HepG2 (cell line): ENCODE measurements around the gene MAP1B. TPM values are rescaled to one million over a fixed set of nuclear protein-coding genes. Genes with fewer than 3 reads are reported as not detected.

ENCODE experiments used
- ATAC-seq: fragments of 200-7000 bp; cut with Tn5 transposase; 3 replicates; pipeline ENCODE4 v1.9.1; 2020; ENCODE audit warnings: mild to moderate bottlenecking, moderate library complexity
- BruUV-seq: library from RNA; stranded (reverse); fragments of 400-500 nt; replicated peaks from 2 replicates; lab custom pipeline; 2021; lab: Mats Ljungman, UMichigan
- CTCF ChIA-PET: fragments of 300-600 bp; formaldehyde crosslinking; extraction: SDS; loops from one replicate; lab custom pipeline; 2021; ENCODE audit warnings: low total read pairs, inconsistent platforms, low intra/inter-chr PET ratio; lab: Yijun Ruan, JAX
- POLR2A ChIA-PET: fragments of 350-600 bp; sonication (Branson Sonifier 250); formaldehyde crosslinking; loops from one replicate; lab custom pipeline; 2020; ENCODE audit warnings: antibody characterized with exemption, inconsistent platforms; lab: Yijun Ruan, JAX
- DNase-seq: peaks from one replicate; pipeline ENCODE4 v3.0.0-alpha.2; 2015; ENCODE audit warnings: low spot score
- FAIRE-seq: peaks from 3 replicates; lab custom pipeline; 2011; peaks lifted over from hg19 to GRCh38; lab: Jason Lieb, UNC
- H2AFZ ChIP-seq: one replicate; pipeline ENCODE4 v1.6.1; 2011; ENCODE audit warnings: low read length, inconsistent platforms
- H3K27ac ChIP-seq: fragments of 300-600 bp; 3 replicates; pipeline ENCODE4 v1.8.0; 2011; ENCODE audit warnings: mixed run types, mild to moderate bottlenecking, mixed read lengths, low read length, inconsistent platforms; ENCODE audit not compliant: insufficient read depth; ENCODE audit errors: extremely low read length
- H3K27me3 ChIP-seq, 2 experiments: fragments of 200-600 bp in 1 of 2; 2 replicates in 1 of 2; 3 replicates in 1 of 2; pipeline versions ENCODE4 v1.6.0 to v1.8.0; 2011; ENCODE audit warnings: low read length in 2 of 2, mild to moderate bottlenecking in 2 of 2, moderate library complexity in 2 of 2, inconsistent platforms in 1 of 2; ENCODE audit not compliant: insufficient read depth in 2 of 2, control insufficient read depth in 1 of 2
- H3K36me3 ChIP-seq, 2 experiments: fragments of 200-600 bp in 1 of 2; replicated peaks in 1 of 2; 2 replicates in 1 of 2; 3 replicates in 1 of 2; pipeline versions ENCODE4 v1.5.1 to v1.8.0; 2011; ENCODE audit warnings: low read length in 2 of 2, inconsistent platforms in 1 of 2; ENCODE audit not compliant: insufficient read depth in 2 of 2, control insufficient read depth in 1 of 2
- H3K4me1 ChIP-seq: 2 replicates; pipeline ENCODE4 v1.5.1; 2012; ENCODE audit warnings: low read length, inconsistent platforms; ENCODE audit not compliant: insufficient read depth
- H3K4me2 ChIP-seq: 2 replicates; pipeline ENCODE4 v1.6.0; 2011; ENCODE audit warnings: low read depth, low read length, inconsistent platforms
- H3K4me3 ChIP-seq, 3 experiments: fragments of 200-600 bp in 1 of 3; sonication (generic), shearing (Covaris generic) in 1 of 3; replicated peaks in 1 of 3; 2 replicates each; pipeline ENCODE4 v1.5.1; 2011 to 2016; ENCODE audit warnings: low read length in 3 of 3, inconsistent platforms in 2 of 3, low read depth in 2 of 3, mild to moderate bottlenecking in 2 of 3, control low read depth in 1 of 3, mixed read lengths in 1 of 3; ENCODE audit not compliant: insufficient read depth in 1 of 3
- H3K79me2 ChIP-seq: one replicate; pipeline ENCODE4 v1.6.1; 2011; ENCODE audit warnings: low read length, inconsistent platforms; ENCODE audit not compliant: insufficient read depth
- H3K9ac ChIP-seq: 2 replicates; pipeline ENCODE4 v1.6.0; 2011; ENCODE audit warnings: mild to moderate bottlenecking, low read depth, low read length, inconsistent platforms; ENCODE audit not compliant: insufficient read depth
- H3K9me3 ChIP-seq: 2 replicates; pipeline ENCODE4 v1.5.1; 2012; ENCODE audit warnings: mild to moderate bottlenecking, low read length
- H4K20me1 ChIP-seq: 2 replicates; pipeline ENCODE4 v1.6.0; 2011; ENCODE audit warnings: inconsistent platforms, mild to moderate bottlenecking, low read length, moderate library complexity; ENCODE audit not compliant: insufficient read depth
- ATM ChIP-seq: fragments of 450-650 bp; IDR thresholded peaks from 2 replicates; pipeline ENCODE4 v1.7.1; 2017; ENCODE audit warnings: mild to moderate bottlenecking, borderline replicate concordance
- CC2D1A ChIP-seq: sonication (generic); formaldehyde crosslinking; IDR thresholded peaks from 2 replicates; pipeline ENCODE4 v1.8.1; 2023; ENCODE audit warnings: mild to moderate bottlenecking, missing genetic modification reagents
- HHEX ChIP-seq: IDR thresholded peaks from 2 replicates; pipeline ENCODE4 v1.6.1; 2016; ENCODE audit warnings: control low read depth
- HOXD1 ChIP-seq: sonication (generic); formaldehyde crosslinking; IDR thresholded peaks from 2 replicates; pipeline ENCODE4 v1.5.0; 2020; ENCODE audit warnings: missing genetic modification reagents
- MNT ChIP-seq: fragments of 450-650 bp; IDR thresholded peaks from 2 replicates; pipeline ENCODE4 v1.6.1; 2016
- PHF20 ChIP-seq: sonication (generic); formaldehyde crosslinking; IDR thresholded peaks from 2 replicates; pipeline ENCODE4 v1.5.0; 2020; ENCODE audit warnings: mild to moderate bottlenecking, missing genetic modification reagents
- PREB ChIP-seq: sonication (generic); formaldehyde crosslinking; IDR thresholded peaks from 2 replicates; pipeline ENCODE4 v1.4.0; 2020; ENCODE audit warnings: missing genetic modification reagents
- RXRA ChIP-seq: sonication (generic); formaldehyde crosslinking; IDR thresholded peaks from 2 replicates; pipeline ENCODE4 v1.5.1; 2020; ENCODE audit warnings: missing genetic modification reagents
- SAFB2 ChIP-seq: sonication (generic); formaldehyde crosslinking; IDR thresholded peaks from 2 replicates; pipeline ENCODE4 v1.5.1; 2020; ENCODE audit warnings: missing genetic modification reagents, low read depth, mild to moderate bottlenecking, borderline replicate concordance
- SOX5 ChIP-seq: IDR thresholded peaks from 2 replicates; pipeline ENCODE4 v1.6.1; 2016; ENCODE audit warnings: borderline replicate concordance
- WGBS: methylation state at CpG from one replicate; pipeline ENCODE4 v1.1.6; 2017; ENCODE audit warnings: low lambda C conversion rate; 5-methylcytosine and 5-hydroxymethylcytosine counted together
- in situ Hi-C: cut with HindIII; loops from 2 replicates; pipeline ENCODE4 v1.10.0; 2017; ENCODE audit warnings: low pct_unique_long_range_greater_than_20kb; ENCODE audit not compliant: extremely low pct_ligation_motif_present
- intact Hi-C: fragments of 100-400 bp; cut with micrococcal nuclease; formaldehyde crosslinking; loops from one replicate; pipeline ENCODE4 v1.10.0; 2022; ENCODE audit not compliant: unreplicated experiment
- polyA plus RNA-seq, 8 experiments: library from polyadenylated mRNA; depleted of rRNA in 3 of 8; stranded (reverse) in 7 of 8; unstranded in 1 of 8; fragments of >200 nt; fragmentation: Illumina TruSeq in 4 of 8; extraction: Trizol in 4 of 8; gene quantifications; 2 replicates each; pipeline versions ENCODE4 v1.2.1 to v1.2.3, GENCODE V29; 2011 to 2016; ENCODE audit warnings: low read depth in 4 of 8, missing spikeins in 1 of 8, mixed read lengths in 1 of 8; ENCODE audit not compliant: insufficient read depth in 1 of 8
- total RNA-seq, 5 experiments: library from RNA; depleted of rRNA; stranded (reverse); fragments of >200 nt; fragmentation: Illumina TruSeq; extraction: Trizol; gene quantifications; 2 replicates each; pipeline ENCODE4 v1.2.3, GENCODE V29; 2016; ENCODE audit warnings: low read depth in 1 of 5

MAP1B gene
- total and polyA plus RNA-seq, 2 of the 13 experiments (the other 11 are each of a cell fraction or from before 2014, with no cell fraction given): 3.3 to 6.2 TPM

- CTCF ChIA-PET: no interaction called here
- H4K20me1 ChIP-seq: no peaks in the 10 kb centered on the region
- H3K36me3 ChIP-seq: no peaks in the 10 kb centered on the region
- no peak overlapping the region for H3K4me2 ChIP-seq
- WGBS: 78% methylated on average over 4 of the region's 4 CpGs
- no peaks in the 10 kb centered on the region for H3K79me2 ChIP-seq
- H3K9ac ChIP-seq: no peak overlapping the region
- H3K27ac ChIP-seq: no peak overlapping the region
- ATAC-seq (no peak), DNase-seq (no peak), FAIRE-seq (no peak)
- H3K27me3 ChIP-seq: no peaks in the 10 kb centered on the region
- no peaks in the 10 kb centered on the region for H3K4me1 ChIP-seq
- POLR2A ChIA-PET: no interaction called here
- intact Hi-C loops (no loop called here), in situ Hi-C loops (no loop called here)
- no peaks in the 10 kb centered on the region for H3K9me3 ChIP-seq
- no peak overlapping the region for H2AFZ ChIP-seq
- TF ChIP-seq SAFB2: no peak
- no peak for TF ChIP-seq HHEX (CRISPR knock-in tag)
- no peak for TF ChIP-seq PHF20 (CRISPR knock-in tag)
- no peak for TF ChIP-seq ATM
- no peak for TF ChIP-seq PREB
- TF ChIP-seq RXRA: no peak
- TF ChIP-seq CC2D1A (CRISPR knock-in tag): no peak
- TF ChIP-seq HOXD1 (CRISPR knock-in tag): no peak
- no peak for TF ChIP-seq SOX5
- TF ChIP-seq MNT: no peak
- H3K4me3 ChIP-seq: no peak overlapping the region
- BruUV-seq: no TSS peak
Measured at GRCh38 chr5:72161951-72162350, 54.7 kb downstream of the MAP1B start.
